Liver (tissue), 9 donors: ENCODE results near the gene MASP1. TPM values are rescaled to one million over a fixed set of nuclear protein-coding genes. Genes with fewer than 3 reads are reported as not detected.
"Not testable (repeated sequence)": the region's sequence is repeated elsewhere in the genome, so short reads cannot be mapped to it uniquely, and the experiment has no call there.

Experiments
- DNase-seq: peaks from one replicate; pipeline ENCODE4 v3.0.0-alpha.2; 2017; ENCODE audit warnings: low spot score
- H3K27ac ChIP-seq, 2 donors: one replicate each; pipeline ENCODE4 v1.7.0; 2013; ENCODE audit warnings: inconsistent platforms in 2 of 2, low read length in 2 of 2, control low read depth in 1 of 2, low read depth in 1 of 2, mild to moderate bottlenecking in 1 of 2
- H3K27me3 ChIP-seq, 4 donors: one replicate each; pipeline versions ENCODE4 v1.6.1 to v1.7.0; 2013; ENCODE audit warnings: low read length in 3 of 4, inconsistent platforms in 1 of 4, mild to moderate bottlenecking in 1 of 4, moderate library complexity in 1 of 4; ENCODE audit not compliant: control insufficient read depth in 4 of 4, insufficient read depth in 4 of 4
- H3K36me3 ChIP-seq, 4 donors: one replicate each; pipeline versions ENCODE4 v1.6.1 to v1.7.0; 2013; ENCODE audit warnings: low read length in 3 of 4, mild to moderate bottlenecking in 3 of 4, low read depth in 1 of 4, moderate library complexity in 1 of 4; ENCODE audit not compliant: control insufficient read depth in 4 of 4, insufficient read depth in 3 of 4
- H3K4me1 ChIP-seq, 4 donors: one replicate each; pipeline versions ENCODE4 v1.6.1 to v1.7.0; 2013; ENCODE audit warnings: low read length in 3 of 4, mild to moderate bottlenecking in 3 of 4, moderate library complexity in 1 of 4; ENCODE audit not compliant: control insufficient read depth in 4 of 4, insufficient read depth in 4 of 4
- H3K4me3 ChIP-seq, 3 donors: one replicate each; pipeline versions ENCODE4 v1.6.1 to v1.7.0; 2013; ENCODE audit warnings: low read length in 3 of 3, control low read depth in 1 of 3, low read depth in 1 of 3, mild to moderate bottlenecking in 1 of 3
- H3K9ac ChIP-seq, 2 donors: one replicate each; pipeline ENCODE4 v1.7.0; 2013; ENCODE audit warnings: low read length in 2 of 2, mild to moderate bottlenecking in 2 of 2, moderate library complexity in 2 of 2, control low read depth in 1 of 2, low read depth in 1 of 2
- H3K9me3 ChIP-seq, 4 donors: one replicate each; pipeline versions ENCODE4 v1.6.1 to v1.7.0; 2013; ENCODE audit warnings: low read length in 3 of 4; ENCODE audit not compliant: control insufficient read depth in 4 of 4
- ATF3 ChIP-seq: IDR thresholded peaks from 2 replicates; pipeline ENCODE4 v1.6.1; 2016; ENCODE audit warnings: antibody characterized with exemption
- EGR1 ChIP-seq, 2 donors: IDR thresholded peaks; 2 replicates each; pipeline ENCODE4 v1.6.1; 2016 to 2018; ENCODE audit warnings: antibody characterized with exemption in 2 of 2, low read depth in 2 of 2
- FOXA1 ChIP-seq: IDR thresholded peaks from 2 replicates; pipeline ENCODE4 v1.6.1; 2016; ENCODE audit warnings: antibody characterized with exemption
- FOXA2 ChIP-seq: IDR thresholded peaks from 2 replicates; pipeline ENCODE4 v1.6.1; 2016; ENCODE audit warnings: antibody characterized with exemption
- GABPA ChIP-seq, 2 donors: IDR thresholded peaks in 1 of 2; conservative IDR thresholded peaks in 1 of 2; 2 replicates each; pipeline ENCODE4 v1.6.1; 2016; ENCODE audit warnings: antibody characterized with exemption in 2 of 2, mild to moderate bottlenecking in 1 of 2, moderate library complexity in 1 of 2
- HNF4A ChIP-seq, 2 donors: conservative IDR thresholded peaks; 2 replicates each; pipeline ENCODE4 v1.6.1; 2016; ENCODE audit warnings: antibody characterized with exemption in 2 of 2, mild to moderate bottlenecking in 2 of 2
- HNF4G ChIP-seq: IDR thresholded peaks from 2 replicates; pipeline ENCODE4 v1.6.1; 2016; ENCODE audit warnings: antibody characterized with exemption
- JUND ChIP-seq, 2 donors: IDR thresholded peaks; 2 replicates each; pipeline ENCODE4 v1.6.1; 2016; ENCODE audit warnings: antibody characterized with exemption in 2 of 2
- NR2F2 ChIP-seq: IDR thresholded peaks from 2 replicates; pipeline ENCODE4 v1.6.1; 2016; ENCODE audit warnings: antibody characterized with exemption
- RAD21 ChIP-seq, 2 donors: IDR thresholded peaks; 2 replicates each; pipeline ENCODE4 v1.6.1; 2016; ENCODE audit warnings: antibody characterized with exemption in 2 of 2, mild to moderate bottlenecking in 2 of 2
- RXRA ChIP-seq, 2 donors: IDR thresholded peaks; 2 replicates each; pipeline ENCODE4 v1.6.1; 2017 to 2018; ENCODE audit warnings: antibody characterized with exemption in 2 of 2, mild to moderate bottlenecking in 1 of 2
- SP1 ChIP-seq: IDR thresholded peaks from 2 replicates; pipeline ENCODE4 v1.6.1; 2018; ENCODE audit warnings: antibody characterized with exemption, mild to moderate bottlenecking
- TAF1 ChIP-seq: conservative IDR thresholded peaks from 2 replicates; pipeline ENCODE4 v1.6.1; 2016; ENCODE audit warnings: antibody characterized with exemption, mild to moderate bottlenecking
- YY1 ChIP-seq: IDR thresholded peaks from 2 replicates; pipeline ENCODE4 v1.6.1; 2016; ENCODE audit warnings: antibody characterized with exemption, mild to moderate bottlenecking
- WGBS: extraction: QIAGEN DNeasy Blood & Tissue Kit; methylation state at CpG from one replicate; pipeline ENCODE4 v1.1.7; 2013; 5-methylcytosine and 5-hydroxymethylcytosine counted together
- polyA plus RNA-seq, 2 donors: library from polyadenylated mRNA; stranded (reverse) in 1 of 2; unstranded in 1 of 2; fragments of 200-250 nt in 1 of 2; fragments of >200 nt in 1 of 2; fragmentation: Nextera tagmentation in 1 of 2; extraction: Ambion mirVana in 1 of 2; gene quantifications; one replicate each; pipeline versions ENCODE4 v1.2.1 to v1.2.3, GENCODE V29; 2013 to 2015
- total RNA-seq, 2 donors: library from RNA; depleted of rRNA; stranded (reverse); fragments of >200 nt; gene quantifications; one replicate each; pipeline ENCODE4 v1.2.3, GENCODE V29; 2014
- TF ChIP-seq, protein P1 (sequence below): IDR thresholded peaks from 2 replicates; pipeline ENCODE4 v1.6.1; 2016; ENCODE audit warnings: antibody characterized with exemption
- TF ChIP-seq, protein P2 (sequence below): IDR thresholded peaks from 2 replicates; pipeline ENCODE4 v1.6.1; 2016; ENCODE audit warnings: antibody characterized with exemption
- TF ChIP-seq, protein P3 (sequence below): fragments of 150-350 bp; IDR thresholded peaks from 2 replicates; pipeline ENCODE4 v1.5.1; 2017; ENCODE audit warnings: improper control_type of control experiment, low read depth, low read length; ENCODE audit not compliant: missing input control
- TF ChIP-seq, protein P4 (sequence below): IDR thresholded peaks from 2 replicates; pipeline ENCODE4 v1.6.1; 2016; ENCODE audit warnings: antibody characterized with exemption, mild to moderate bottlenecking
- donor health status: healthy.
- donor health status: healthy.
- donor health status: healthy.
- donor health status: healthy.
- donor health status: healthy.

Gene MASP1
- total and polyA plus RNA-seq, 4 donors = 53.2 to 83.8 (median 73.8) TPM

- TF ChIP-seq, protein P1, sequence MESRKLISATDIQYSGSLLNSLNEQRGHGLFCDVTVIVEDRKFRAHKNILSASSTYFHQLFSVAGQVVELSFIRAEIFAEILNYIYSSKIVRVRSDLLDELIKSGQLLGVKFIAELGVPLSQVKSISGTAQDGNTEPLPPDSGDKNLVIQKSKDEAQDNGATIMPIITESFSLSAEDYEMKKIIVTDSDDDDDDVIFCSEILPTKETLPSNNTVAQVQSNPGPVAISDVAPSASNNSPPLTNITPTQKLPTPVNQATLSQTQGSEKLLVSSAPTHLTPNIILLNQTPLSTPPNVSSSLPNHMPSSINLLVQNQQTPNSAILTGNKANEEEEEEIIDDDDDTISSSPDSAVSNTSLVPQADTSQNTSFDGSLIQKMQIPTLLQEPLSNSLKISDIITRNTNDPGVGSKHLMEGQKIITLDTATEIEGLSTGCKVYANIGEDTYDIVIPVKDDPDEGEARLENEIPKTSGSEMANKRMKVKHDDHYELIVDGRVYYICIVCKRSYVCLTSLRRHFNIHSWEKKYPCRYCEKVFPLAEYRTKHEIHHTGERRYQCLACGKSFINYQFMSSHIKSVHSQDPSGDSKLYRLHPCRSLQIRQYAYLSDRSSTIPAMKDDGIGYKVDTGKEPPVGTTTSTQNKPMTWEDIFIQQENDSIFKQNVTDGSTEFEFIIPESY = no peak
- TF ChIP-seq HNF4G (no peak), ATF3 (no peak), NR2F2 (no peak)
Measured at GRCh38 chr3:187207062-187207461, 84.5 kb downstream of the MASP1 start (continued).

- no peak for TF ChIP-seq YY1
- TF ChIP-seq, protein P2, sequence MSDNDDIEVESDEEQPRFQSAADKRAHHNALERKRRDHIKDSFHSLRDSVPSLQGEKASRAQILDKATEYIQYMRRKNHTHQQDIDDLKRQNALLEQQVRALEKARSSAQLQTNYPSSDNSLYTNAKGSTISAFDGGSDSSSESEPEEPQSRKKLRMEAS = no peak
- TF ChIP-seq JUND (IDR thresholded peaks at IDR 0.05) = no peak
- no peak for TF ChIP-seq HNF4G
- TF ChIP-seq FOXA1 = no peak
- TF ChIP-seq RAD21 (IDR thresholded peaks at IDR 0.05) = no peak
- no peak for TF ChIP-seq EGR1 (IDR thresholded peaks at IDR 0.05; ENCODE audit: low read depth in 2 of 2)
- TF ChIP-seq NR2F2 = no peak
- TF ChIP-seq ATF3 = no peak
- TF ChIP-seq SP1 = no peak
- no peak for TF ChIP-seq FOXA2
- no peak for TF ChIP-seq RXRA (IDR thresholded peaks at IDR 0.05)
- no peak for TF ChIP-seq TAF1
- TF ChIP-seq, protein P3, sequence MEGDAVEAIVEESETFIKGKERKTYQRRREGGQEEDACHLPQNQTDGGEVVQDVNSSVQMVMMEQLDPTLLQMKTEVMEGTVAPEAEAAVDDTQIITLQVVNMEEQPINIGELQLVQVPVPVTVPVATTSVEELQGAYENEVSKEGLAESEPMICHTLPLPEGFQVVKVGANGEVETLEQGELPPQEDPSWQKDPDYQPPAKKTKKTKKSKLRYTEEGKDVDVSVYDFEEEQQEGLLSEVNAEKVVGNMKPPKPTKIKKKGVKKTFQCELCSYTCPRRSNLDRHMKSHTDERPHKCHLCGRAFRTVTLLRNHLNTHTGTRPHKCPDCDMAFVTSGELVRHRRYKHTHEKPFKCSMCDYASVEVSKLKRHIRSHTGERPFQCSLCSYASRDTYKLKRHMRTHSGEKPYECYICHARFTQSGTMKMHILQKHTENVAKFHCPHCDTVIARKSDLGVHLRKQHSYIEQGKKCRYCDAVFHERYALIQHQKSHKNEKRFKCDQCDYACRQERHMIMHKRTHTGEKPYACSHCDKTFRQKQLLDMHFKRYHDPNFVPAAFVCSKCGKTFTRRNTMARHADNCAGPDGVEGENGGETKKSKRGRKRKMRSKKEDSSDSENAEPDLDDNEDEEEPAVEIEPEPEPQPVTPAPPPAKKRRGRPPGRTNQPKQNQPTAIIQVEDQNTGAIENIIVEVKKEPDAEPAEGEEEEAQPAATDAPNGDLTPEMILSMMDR = no peak
- TF ChIP-seq, protein P4, sequence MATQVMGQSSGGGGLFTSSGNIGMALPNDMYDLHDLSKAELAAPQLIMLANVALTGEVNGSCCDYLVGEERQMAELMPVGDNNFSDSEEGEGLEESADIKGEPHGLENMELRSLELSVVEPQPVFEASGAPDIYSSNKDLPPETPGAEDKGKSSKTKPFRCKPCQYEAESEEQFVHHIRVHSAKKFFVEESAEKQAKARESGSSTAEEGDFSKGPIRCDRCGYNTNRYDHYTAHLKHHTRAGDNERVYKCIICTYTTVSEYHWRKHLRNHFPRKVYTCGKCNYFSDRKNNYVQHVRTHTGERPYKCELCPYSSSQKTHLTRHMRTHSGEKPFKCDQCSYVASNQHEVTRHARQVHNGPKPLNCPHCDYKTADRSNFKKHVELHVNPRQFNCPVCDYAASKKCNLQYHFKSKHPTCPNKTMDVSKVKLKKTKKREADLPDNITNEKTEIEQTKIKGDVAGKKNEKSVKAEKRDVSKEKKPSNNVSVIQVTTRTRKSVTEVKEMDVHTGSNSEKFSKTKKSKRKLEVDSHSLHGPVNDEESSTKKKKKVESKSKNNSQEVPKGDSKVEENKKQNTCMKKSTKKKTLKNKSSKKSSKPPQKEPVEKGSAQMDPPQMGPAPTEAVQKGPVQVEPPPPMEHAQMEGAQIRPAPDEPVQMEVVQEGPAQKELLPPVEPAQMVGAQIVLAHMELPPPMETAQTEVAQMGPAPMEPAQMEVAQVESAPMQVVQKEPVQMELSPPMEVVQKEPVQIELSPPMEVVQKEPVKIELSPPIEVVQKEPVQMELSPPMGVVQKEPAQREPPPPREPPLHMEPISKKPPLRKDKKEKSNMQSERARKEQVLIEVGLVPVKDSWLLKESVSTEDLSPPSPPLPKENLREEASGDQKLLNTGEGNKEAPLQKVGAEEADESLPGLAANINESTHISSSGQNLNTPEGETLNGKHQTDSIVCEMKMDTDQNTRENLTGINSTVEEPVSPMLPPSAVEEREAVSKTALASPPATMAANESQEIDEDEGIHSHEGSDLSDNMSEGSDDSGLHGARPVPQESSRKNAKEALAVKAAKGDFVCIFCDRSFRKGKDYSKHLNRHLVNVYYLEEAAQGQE = no peak
- no peak for TF ChIP-seq HNF4A (conservative IDR thresholded peaks at IDR 0.05)
- TF ChIP-seq GABPA (IDR thresholded peaks at IDR 0.05 in 1 of 2, conservative IDR thresholded peaks at IDR 0.05 in 1 of 2) = no peak
- TF ChIP-seq, protein P1 = no peak
- H3K27me3 ChIP-seq = no peaks in the 10 kb centered on the region
- no peak overlapping the region for H3K4me3 ChIP-seq
- no peak for DNase-seq
- H3K4me1 ChIP-seq = no peaks in the 10 kb centered on the region
- H3K36me3 ChIP-seq = no peaks in the 10 kb centered on the region
- H3K9me3 ChIP-seq = no peaks in the 10 kb centered on the region
- 45% methylated on average over 2 of the region's 2 CpGs for WGBS
- no peak overlapping the region for H3K9ac ChIP-seq
- no peak overlapping the region for H3K27ac ChIP-seq
Measured at GRCh38 chr3:187205683-187206082, 85.9 kb downstream of the MASP1 start.

- not testable (repeated sequence) for H3K27me3 ChIP-seq, H3K9me3 ChIP-seq, H3K36me3 ChIP-seq, H3K9ac ChIP-seq, H3K4me1 ChIP-seq, DNase-seq, H3K27ac ChIP-seq, H3K4me3 ChIP-seq
- WGBS = 97% methylated on average over 43 of the region's 44 CpGs
Measured at GRCh38 chr3:187199463-187200050, 92.0 kb downstream of the MASP1 start.
